ENCODE data around the gene SERGEF. TPM values are rescaled to one million over a fixed set of nuclear protein-coding genes. Genes with fewer than 3 reads are reported as not detected.
"Not testable (repeated sequence)": the region's sequence is repeated elsewhere in the genome, so short reads cannot be mapped to it uniquely, and the experiment has no call there.

The SERGEF gene
- polyA plus RNA-seq, 3 donors, result 14.3 to 33.7 (median 33.3) TPM

GRCh38 chr11:17897495-17897894 lies 115.4 kb downstream of the SERGEF start:
- Histone ChIP-seq H3K79me2 (ENCODE audit: insufficient read depth, low read length) (no peaks in the 10 kb centered on the region), H4K20me1 (ENCODE audit: insufficient read depth, low read length) (no peaks in the 10 kb centered on the region), H3K36me3 (replicated peaks in 1 of 2; ENCODE audit: control insufficient read depth in 1 of 2, insufficient read depth in 2 of 2, low read length in 2 of 2) (peaks cover 0 to 3% of the 10 kb centered on the region in 2 donors), H3K4me1 (ENCODE audit: control insufficient read depth in 1 of 2, insufficient read depth in 2 of 2, low read length in 2 of 2) (no peaks in the 10 kb centered on the region), H3K9ac (ENCODE audit: insufficient read depth, low read length, poor library complexity, severe bottlenecking) (no peak overlapping the region), H3K4me2 (replicated peaks; ENCODE audit: extremely low read depth, low read length, poor library complexity, severe bottlenecking) (no peak overlapping the region), H2AFZ (ENCODE audit: insufficient read depth, low read depth, low read length, poor library complexity, severe bottlenecking) (no peak overlapping the region), H3K9me3 (replicated peaks in 1 of 2; ENCODE audit: control insufficient read depth in 1 of 2, insufficient read depth in 1 of 2, low read length in 2 of 2) (no peaks in the 10 kb centered on the region), H3K27me3 (ENCODE audit: control insufficient read depth in 2 of 2, insufficient read depth in 2 of 2, low read length in 2 of 2) (no peaks in the 10 kb centered on the region), H3K4me3 (replicated peaks in 1 of 3; ENCODE audit: low read depth in 2 of 3, low read length in 3 of 3) (no peak overlapping the region), H3K27ac (ENCODE audit: low read depth in 1 of 2, low read length in 2 of 2) (no peak overlapping the region)
- Mint-ChIP-seq H3K36me3 (peaks cover 8 to 15% of the 10 kb centered on the region in 2 donors), H3K4me3 (no peak overlapping the region), H3K9me3 (no peaks in the 10 kb centered on the region), H3K4me1 (no peaks in the 10 kb centered on the region), H3K27me3 (ENCODE audit: low read depth in 3 of 3) (no peaks in the 10 kb centered on the region), H3K27ac (peak overlapping the region in 1 of 7 donors; percentile 2)
- no CpG with 5 or more reads among the region's 1 CpG for whole genome bisulfite sequencing (ENCODE audit: insufficient coverage)
- TF ChIP-seq CTCF (IDR thresholded peaks at IDR 0.05), result no peak
- intact Hi-C loops (cut with micrococcal nuclease), result no loop called here
- DNase-seq, result no peak

GRCh38 chr11:17896496-17897151 lies 116.2 kb downstream of the SERGEF start:
- H3K4me1 ChIP-seq (ENCODE audit: control insufficient read depth in 1 of 2, insufficient read depth in 2 of 2, low read length in 2 of 2); H3K4me3 ChIP-seq (replicated peaks in 1 of 3; ENCODE audit: low read depth in 2 of 3, low read length in 3 of 3); H3K9me3 ChIP-seq (replicated peaks in 1 of 2; ENCODE audit: control insufficient read depth in 1 of 2, insufficient read depth in 1 of 2, low read length in 2 of 2); intact Hi-C loops (cut with micrococcal nuclease); H2AFZ ChIP-seq (ENCODE audit: insufficient read depth, low read depth, low read length, poor library complexity, severe bottlenecking); DNase-seq; H3K27me3 Mint-ChIP-seq (ENCODE audit: low read depth in 3 of 3); H3K27me3 ChIP-seq (ENCODE audit: control insufficient read depth in 2 of 2, insufficient read depth in 2 of 2, low read length in 2 of 2); H3K27ac Mint-ChIP-seq; H3K36me3 ChIP-seq (replicated peaks in 1 of 2; ENCODE audit: control insufficient read depth in 1 of 2, insufficient read depth in 2 of 2, low read length in 2 of 2); H3K4me1 Mint-ChIP-seq; H3K9me3 Mint-ChIP-seq; H3K4me2 ChIP-seq (replicated peaks; ENCODE audit: extremely low read depth, low read length, poor library complexity, severe bottlenecking); H4K20me1 ChIP-seq (ENCODE audit: insufficient read depth, low read length); H3K27ac ChIP-seq (ENCODE audit: low read depth in 1 of 2, low read length in 2 of 2); H3K79me2 ChIP-seq (ENCODE audit: insufficient read depth, low read length); H3K9ac ChIP-seq (ENCODE audit: insufficient read depth, low read length, poor library complexity, severe bottlenecking); H3K4me3 Mint-ChIP-seq: not testable (repeated sequence)
- H3K36me3 Mint-ChIP-seq, result peaks cover 9 to 20% of the 10 kb centered on the region in 2 donors
- 85% methylated on average over 4 of the region's 6 CpGs for WGBS (ENCODE audit: insufficient coverage)

Measured in CD14-positive monocyte (primary cell).